ENCODE results near the gene IL22RA2.
"Not testable (repeated sequence)": the region's sequence is repeated elsewhere in the genome, so short reads cannot be mapped to it uniquely, and the experiment has no call there.

Gene IL22RA2

GRCh38 chr6:137121401-137121997 is 51.9 kb downstream of the IL22RA2 start:
- no peak for DNase-seq

- DNase-seq, result no peak
Observed at GRCh38 chr6:137120748-137121147, 52.7 kb downstream of the IL22RA2 start.

GRCh38 chr6:137119196-137120104 is 54.0 kb downstream of the IL22RA2 start:
- no peak for DNase-seq

- DNase-seq, result no peak
Observed at GRCh38 chr6:137117581-137117980, 55.9 kb downstream of the IL22RA2 start.

- no peak for DNase-seq
Observed at GRCh38 chr6:137116807-137117206, 56.6 kb downstream of the IL22RA2 start.

GRCh38 chr6:137115658-137116057 is 57.8 kb downstream of the IL22RA2 start:
- no peak for DNase-seq

- no peak for DNase-seq
Observed at GRCh38 chr6:137112067-137112355, 61.4 kb downstream of the IL22RA2 start.

- DNase-seq, result no peak
Observed at GRCh38 chr6:137111296-137112066, 62.0 kb downstream of the IL22RA2 start.

- no peak for DNase-seq
Observed at GRCh38 chr6:137107767-137108105, 65.7 kb downstream of the IL22RA2 start.

GRCh38 chr6:137107047-137107766 is 66.2 kb downstream of the IL22RA2 start:
- not testable (repeated sequence) for DNase-seq

- no peak for DNase-seq
Observed at GRCh38 chr6:137106183-137106582, 67.3 kb downstream of the IL22RA2 start.

GRCh38 chr6:137105375-137105774 is 68.1 kb downstream of the IL22RA2 start:
- DNase-seq, result no peak

GRCh38 chr6:137104926-137105325 is 68.5 kb downstream of the IL22RA2 start:
- DNase-seq, result no peak

- DNase-seq, result no peak
Observed at GRCh38 chr6:137102851-137103492, 70.5 kb downstream of the IL22RA2 start.

- DNase-seq, result no peak
Observed at GRCh38 chr6:137102050-137102848, 71.2 kb downstream of the IL22RA2 start.

GRCh38 chr6:137099689-137100403 is 73.6 kb downstream of the IL22RA2 start:
- no peak for DNase-seq

GRCh38 chr6:137097526-137097925 is 75.9 kb downstream of the IL22RA2 start:
- DNase-seq, result no peak

GRCh38 chr6:137097057-137097456 is 76.4 kb downstream of the IL22RA2 start:
- DNase-seq, result no peak

GRCh38 chr6:137095651-137096238 is 77.7 kb downstream of the IL22RA2 start:
- no peak for DNase-seq

GRCh38 chr6:137095093-137095492 is 78.4 kb downstream of the IL22RA2 start:
- no peak for DNase-seq
